ENCODE results near the gene FOXO1. TPM values are rescaled to one million over a fixed set of nuclear protein-coding genes. Genes with fewer than 3 reads are reported as not detected.

Gene FOXO1
- total and polyA plus RNA-seq, 2 donors (not counting 1 experiment from before 2014, with no cell fraction given) = 1.9 to 2.5 TPM

DNA sequence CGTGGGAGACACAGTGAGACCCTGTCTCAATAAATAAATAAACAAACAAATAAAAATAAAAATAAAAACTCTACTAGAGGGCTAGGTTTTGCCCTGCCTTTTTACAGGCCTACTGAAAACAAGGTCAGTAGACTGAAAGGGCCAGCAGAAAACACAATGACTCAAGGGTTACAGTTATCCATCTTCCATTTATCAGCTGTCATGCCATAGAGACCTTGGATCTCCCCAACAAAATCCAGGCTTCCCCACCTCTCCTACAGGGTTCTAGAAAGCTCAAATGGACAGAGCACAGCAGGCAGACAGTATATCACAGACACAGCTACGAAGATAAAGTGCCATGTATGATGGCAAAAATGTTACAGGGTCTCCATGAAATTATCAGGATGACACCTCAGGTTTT is 54.4 kb downstream of the FOXO1 start:
- TF ChIP-seq, protein P1, sequence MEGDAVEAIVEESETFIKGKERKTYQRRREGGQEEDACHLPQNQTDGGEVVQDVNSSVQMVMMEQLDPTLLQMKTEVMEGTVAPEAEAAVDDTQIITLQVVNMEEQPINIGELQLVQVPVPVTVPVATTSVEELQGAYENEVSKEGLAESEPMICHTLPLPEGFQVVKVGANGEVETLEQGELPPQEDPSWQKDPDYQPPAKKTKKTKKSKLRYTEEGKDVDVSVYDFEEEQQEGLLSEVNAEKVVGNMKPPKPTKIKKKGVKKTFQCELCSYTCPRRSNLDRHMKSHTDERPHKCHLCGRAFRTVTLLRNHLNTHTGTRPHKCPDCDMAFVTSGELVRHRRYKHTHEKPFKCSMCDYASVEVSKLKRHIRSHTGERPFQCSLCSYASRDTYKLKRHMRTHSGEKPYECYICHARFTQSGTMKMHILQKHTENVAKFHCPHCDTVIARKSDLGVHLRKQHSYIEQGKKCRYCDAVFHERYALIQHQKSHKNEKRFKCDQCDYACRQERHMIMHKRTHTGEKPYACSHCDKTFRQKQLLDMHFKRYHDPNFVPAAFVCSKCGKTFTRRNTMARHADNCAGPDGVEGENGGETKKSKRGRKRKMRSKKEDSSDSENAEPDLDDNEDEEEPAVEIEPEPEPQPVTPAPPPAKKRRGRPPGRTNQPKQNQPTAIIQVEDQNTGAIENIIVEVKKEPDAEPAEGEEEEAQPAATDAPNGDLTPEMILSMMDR (conservative IDR thresholded peaks at IDR 0.05 in 1 of 2, IDR thresholded peaks at IDR 0.05 in 1 of 2; ENCODE audit: low read depth in 1 of 2, low read length in 2 of 2) = no peak
- no peak for TF ChIP-seq EZH2 (IDR thresholded peaks at IDR 0.05; ENCODE audit: low read length, missing control alignments)
- Histone ChIP-seq H3K9ac (ENCODE audit: insufficient read depth, low read length) (no peak overlapping the region), H3K79me2 (ENCODE audit: control insufficient read depth, insufficient read depth, low read length) (no peaks in the 10 kb centered on the region), H3K9me3 (ENCODE audit: control insufficient read depth, insufficient read depth, low read depth, low read length) (no peaks in the 10 kb centered on the region), H3K36me3 (ENCODE audit: control insufficient read depth, insufficient read depth, low read length) (no peaks in the 10 kb centered on the region), H3K4me2 (ENCODE audit: extremely low read depth, insufficient read depth, low read length) (no peak overlapping the region), H3K27ac (ENCODE audit: insufficient read depth, low read length) (no peak overlapping the region), H3K4me1 (ENCODE audit: control insufficient read depth, extremely low read depth, insufficient read depth, low read length) (no peaks in the 10 kb centered on the region), H3K4me3 (replicated peaks in 1 of 4; ENCODE audit: control extremely low read depth in 1 of 4, insufficient read depth in 1 of 4, low read depth in 3 of 4, low read length in 4 of 4) (no peak overlapping the region), H4K20me1 (ENCODE audit: control insufficient read depth, extremely low read depth, insufficient read depth, low read length) (no peaks in the 10 kb centered on the region), H2AFZ (ENCODE audit: low read length) (no peak overlapping the region), H3K27me3 (ENCODE audit: control insufficient read depth, insufficient read depth, low read length) (no peaks in the 10 kb centered on the region)
- no peak for DNase-seq (ENCODE audit: low read depth in 2 of 2)

DNA sequence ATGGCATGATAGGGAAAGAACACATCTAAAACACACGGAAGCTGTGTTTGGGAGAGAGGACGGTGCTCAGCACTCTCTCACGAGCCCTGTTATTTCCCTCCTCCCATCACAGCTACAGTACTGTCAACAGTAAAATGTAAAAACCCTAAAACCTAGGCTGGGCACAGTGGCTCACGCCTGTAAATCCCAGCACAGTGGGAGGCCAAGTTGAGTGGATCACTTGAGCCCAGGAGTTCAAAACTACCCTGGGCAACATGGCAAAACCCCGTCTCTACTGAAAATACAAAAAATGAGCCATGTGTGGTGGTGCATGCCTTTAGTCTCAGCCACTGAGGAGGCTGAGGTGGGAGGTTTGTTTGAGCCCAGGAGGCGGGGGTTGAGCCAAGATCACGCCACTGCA is 54.8 kb downstream of the FOXO1 start:
- Histone ChIP-seq H3K4me2 (ENCODE audit: extremely low read depth, insufficient read depth, low read length) (no peak overlapping the region), H4K20me1 (ENCODE audit: control insufficient read depth, extremely low read depth, insufficient read depth, low read length) (no peaks in the 10 kb centered on the region), H3K9me3 (ENCODE audit: control insufficient read depth, insufficient read depth, low read depth, low read length) (no peaks in the 10 kb centered on the region), H3K36me3 (ENCODE audit: control insufficient read depth, insufficient read depth, low read length) (no peaks in the 10 kb centered on the region), H3K27ac (ENCODE audit: insufficient read depth, low read length) (no peak overlapping the region), H3K4me3 (replicated peaks in 1 of 4; ENCODE audit: control extremely low read depth in 1 of 4, insufficient read depth in 1 of 4, low read depth in 3 of 4, low read length in 4 of 4) (no peak overlapping the region), H3K27me3 (ENCODE audit: control insufficient read depth, insufficient read depth, low read length) (no peaks in the 10 kb centered on the region), H3K4me1 (ENCODE audit: control insufficient read depth, extremely low read depth, insufficient read depth, low read length) (no peaks in the 10 kb centered on the region), H3K9ac (ENCODE audit: insufficient read depth, low read length) (no peak overlapping the region), H2AFZ (ENCODE audit: low read length) (no peak overlapping the region), H3K79me2 (ENCODE audit: control insufficient read depth, insufficient read depth, low read length) (no peaks in the 10 kb centered on the region)
- TF ChIP-seq, protein P1 (conservative IDR thresholded peaks at IDR 0.05 in 1 of 2, IDR thresholded peaks at IDR 0.05 in 1 of 2; ENCODE audit: low read depth in 1 of 2, low read length in 2 of 2) = no peak
- TF ChIP-seq EZH2 (IDR thresholded peaks at IDR 0.05; ENCODE audit: low read length, missing control alignments) = no peak
- no peak for DNase-seq (ENCODE audit: low read depth in 2 of 2)

DNA sequence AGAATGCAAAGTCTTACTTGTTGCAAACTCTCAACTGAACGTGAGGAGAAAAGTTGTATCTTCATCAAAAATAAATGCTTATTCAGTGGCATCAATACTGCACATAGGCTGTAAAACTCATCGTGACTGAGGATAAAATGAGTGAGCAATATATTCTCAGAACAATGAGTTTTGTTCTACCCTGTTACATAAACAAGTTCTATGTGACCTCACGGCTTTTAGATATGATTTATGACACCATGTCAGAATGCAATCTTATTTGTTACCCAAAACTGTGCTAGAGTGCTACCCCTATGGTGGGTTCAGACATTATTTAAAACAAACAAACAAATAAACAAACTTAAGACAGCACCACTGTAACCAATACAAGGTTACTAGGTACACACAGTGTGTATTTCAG is 55.4 kb downstream of the FOXO1 start:
- Histone ChIP-seq H3K4me1 (ENCODE audit: control insufficient read depth, extremely low read depth, insufficient read depth, low read length) (no peaks in the 10 kb centered on the region), H2AFZ (ENCODE audit: low read length) (no peak overlapping the region), H3K4me2 (ENCODE audit: extremely low read depth, insufficient read depth, low read length) (no peak overlapping the region), H4K20me1 (ENCODE audit: control insufficient read depth, extremely low read depth, insufficient read depth, low read length) (no peaks in the 10 kb centered on the region), H3K36me3 (ENCODE audit: control insufficient read depth, insufficient read depth, low read length) (no peaks in the 10 kb centered on the region), H3K27me3 (ENCODE audit: control insufficient read depth, insufficient read depth, low read length) (no peaks in the 10 kb centered on the region), H3K9ac (ENCODE audit: insufficient read depth, low read length) (no peak overlapping the region), H3K27ac (ENCODE audit: insufficient read depth, low read length) (no peak overlapping the region), H3K4me3 (replicated peaks in 1 of 4; ENCODE audit: control extremely low read depth in 1 of 4, insufficient read depth in 1 of 4, low read depth in 3 of 4, low read length in 4 of 4) (no peak overlapping the region), H3K9me3 (ENCODE audit: control insufficient read depth, insufficient read depth, low read depth, low read length) (no peaks in the 10 kb centered on the region), H3K79me2 (ENCODE audit: control insufficient read depth, insufficient read depth, low read length) (no peaks in the 10 kb centered on the region)
- DNase-seq (ENCODE audit: low read depth in 2 of 2) = no peak
- TF ChIP-seq, protein P1 (conservative IDR thresholded peaks at IDR 0.05 in 1 of 2, IDR thresholded peaks at IDR 0.05 in 1 of 2; ENCODE audit: low read depth in 1 of 2, low read length in 2 of 2) = no peak
- no peak for TF ChIP-seq EZH2 (IDR thresholded peaks at IDR 0.05; ENCODE audit: low read length, missing control alignments)
